Fibroblast of lung (primary cell): ENCODE data around the gene CFAP61. TPM values are rescaled to one million over a fixed set of nuclear protein-coding genes. Genes with fewer than 3 reads are reported as not detected.

ENCODE experiments used
- DNase-seq, 2 donors: peaks; one replicate each; pipeline versions ENCODE4 v3.0.0 to v3.0.0-alpha.2; 2010; ENCODE audit warnings: low read depth in 2 of 2
- H2AFZ ChIP-seq: 2 replicates; pipeline ENCODE4 v1.5.1; 2012; ENCODE audit warnings: low read length, control low read depth, inconsistent platforms
- H3K27ac ChIP-seq: 2 replicates; pipeline ENCODE4 v1.5.1; 2011; ENCODE audit warnings: low read length, control low read depth; ENCODE audit not compliant: insufficient read depth
- H3K27me3 ChIP-seq: 2 replicates; pipeline ENCODE4 v1.5.1; 2011; ENCODE audit warnings: mild to moderate bottlenecking, low read length; ENCODE audit not compliant: control insufficient read depth, insufficient read depth
- H3K36me3 ChIP-seq: 2 replicates; pipeline ENCODE4 v1.5.1; 2011; ENCODE audit warnings: low read length; ENCODE audit not compliant: control insufficient read depth, insufficient read depth
- H3K4me1 ChIP-seq: 2 replicates; pipeline ENCODE4 v1.5.1; 2011; ENCODE audit warnings: low read length; ENCODE audit not compliant: control insufficient read depth, insufficient read depth; ENCODE audit errors: extremely low read depth
- H3K4me2 ChIP-seq: 2 replicates; pipeline ENCODE4 v1.5.1; 2011; ENCODE audit warnings: low read length, control low read depth; ENCODE audit not compliant: insufficient read depth; ENCODE audit errors: extremely low read depth
- H3K4me3 ChIP-seq, 4 experiments: fragments of 200-600 bp in 1 of 4; sonication (generic) in 1 of 4; replicated peaks in 1 of 4; 2 replicates each; pipeline ENCODE4 v1.5.1; 2011 to 2016; ENCODE audit warnings: low read length in 4 of 4, low read depth in 3 of 4, mild to moderate bottlenecking in 3 of 4, control low read depth in 2 of 4, inconsistent platforms in 1 of 4, mixed read lengths in 1 of 4; ENCODE audit not compliant: insufficient read depth in 1 of 4; ENCODE audit errors: control extremely low read depth in 1 of 4
- H3K79me2 ChIP-seq: 2 replicates; pipeline ENCODE4 v1.5.1; 2012; ENCODE audit warnings: mild to moderate bottlenecking, low read length, inconsistent platforms; ENCODE audit not compliant: control insufficient read depth, insufficient read depth
- H3K9ac ChIP-seq: 2 replicates; pipeline ENCODE4 v1.5.1; 2011; ENCODE audit warnings: mild to moderate bottlenecking, low read length, control low read depth; ENCODE audit not compliant: insufficient read depth
- H3K9me3 ChIP-seq: 2 replicates; pipeline ENCODE4 v1.5.1; 2012; ENCODE audit warnings: low read depth, low read length; ENCODE audit not compliant: control insufficient read depth, insufficient read depth
- H4K20me1 ChIP-seq: 2 replicates; pipeline ENCODE4 v1.5.1; 2011; ENCODE audit warnings: low read length; ENCODE audit not compliant: control insufficient read depth, insufficient read depth; ENCODE audit errors: extremely low read depth
- EZH2 ChIP-seq: IDR thresholded peaks from 2 replicates; pipeline ENCODE4 v1.5.1; 2012; ENCODE audit warnings: low read length, control low read depth, mild to moderate bottlenecking; ENCODE audit errors: missing control alignments
- polyA plus RNA-seq, 2 donors: library from polyadenylated mRNA; depleted of rRNA in 1 of 2; stranded (reverse) in 1 of 2; unstranded in 1 of 2; fragments of >200 nt; gene quantifications; 2 replicates each; pipeline ENCODE4 v1.2.1, GENCODE V29; 2011 to 2012; ENCODE audit warnings: missing spikeins in 1 of 2
- total RNA-seq: library from RNA; depleted of rRNA; stranded (reverse); fragments of >200 nt; gene quantifications from 2 replicates; pipeline ENCODE4 v1.2.1, GENCODE V29; 2014
- TF ChIP-seq, protein P1 (sequence below), 2 donors: IDR thresholded peaks in 1 of 2; conservative IDR thresholded peaks in 1 of 2; 1 replicate in 1 of 2; 2 replicates in 1 of 2; pipeline ENCODE4 v1.5.1; 2011 to 2012; ENCODE audit warnings: low read length in 2 of 2, control low read depth in 1 of 2, inconsistent platforms in 1 of 2, low read depth in 1 of 2, mild to moderate bottlenecking in 1 of 2

The CFAP61 gene
- total and polyA plus RNA-seq, 2 donors (not counting 1 experiment from before 2014, with no cell fraction given) = not detected

DNA sequence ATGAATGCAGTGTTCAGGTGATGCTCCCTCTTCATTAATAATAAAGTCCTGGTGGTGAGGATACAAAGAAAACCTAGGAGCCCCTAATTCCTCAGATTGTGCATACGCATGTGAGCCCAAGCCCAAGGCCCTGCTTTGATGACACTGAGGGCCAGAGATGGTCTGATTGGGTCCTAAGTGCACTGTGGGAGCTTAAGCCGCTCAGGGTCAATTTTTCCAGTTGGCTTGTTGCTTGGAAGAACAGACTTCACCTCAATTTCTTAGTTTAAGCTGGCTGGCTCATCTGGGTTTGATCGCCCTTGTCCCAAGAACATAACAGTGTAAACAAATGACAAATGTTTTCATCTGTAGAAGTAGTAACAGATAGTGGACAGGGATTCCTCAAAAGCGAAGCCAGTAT is 357.0 kb downstream of the CFAP61 start:
- Histone ChIP-seq H3K9ac (no peak overlapping the region), H3K27me3 (no peaks in the 10 kb centered on the region), H3K79me2 (no peaks in the 10 kb centered on the region), H3K27ac (no peak overlapping the region), H4K20me1 (no peaks in the 10 kb centered on the region), H2AFZ (no peak overlapping the region), H3K9me3 (no peaks in the 10 kb centered on the region), H3K4me1 (no peaks in the 10 kb centered on the region), H3K4me2 (no peak overlapping the region), H3K36me3 (no peaks in the 10 kb centered on the region), H3K4me3 (no peak overlapping the region)
- TF ChIP-seq, protein P1, sequence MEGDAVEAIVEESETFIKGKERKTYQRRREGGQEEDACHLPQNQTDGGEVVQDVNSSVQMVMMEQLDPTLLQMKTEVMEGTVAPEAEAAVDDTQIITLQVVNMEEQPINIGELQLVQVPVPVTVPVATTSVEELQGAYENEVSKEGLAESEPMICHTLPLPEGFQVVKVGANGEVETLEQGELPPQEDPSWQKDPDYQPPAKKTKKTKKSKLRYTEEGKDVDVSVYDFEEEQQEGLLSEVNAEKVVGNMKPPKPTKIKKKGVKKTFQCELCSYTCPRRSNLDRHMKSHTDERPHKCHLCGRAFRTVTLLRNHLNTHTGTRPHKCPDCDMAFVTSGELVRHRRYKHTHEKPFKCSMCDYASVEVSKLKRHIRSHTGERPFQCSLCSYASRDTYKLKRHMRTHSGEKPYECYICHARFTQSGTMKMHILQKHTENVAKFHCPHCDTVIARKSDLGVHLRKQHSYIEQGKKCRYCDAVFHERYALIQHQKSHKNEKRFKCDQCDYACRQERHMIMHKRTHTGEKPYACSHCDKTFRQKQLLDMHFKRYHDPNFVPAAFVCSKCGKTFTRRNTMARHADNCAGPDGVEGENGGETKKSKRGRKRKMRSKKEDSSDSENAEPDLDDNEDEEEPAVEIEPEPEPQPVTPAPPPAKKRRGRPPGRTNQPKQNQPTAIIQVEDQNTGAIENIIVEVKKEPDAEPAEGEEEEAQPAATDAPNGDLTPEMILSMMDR (conservative IDR thresholded peaks at IDR 0.05 in 1 of 2, IDR thresholded peaks at IDR 0.05 in 1 of 2; ENCODE audit: low read depth in 1 of 2, low read length in 2 of 2) = no peak
- no peak for TF ChIP-seq EZH2
- DNase-seq = no peak

Other genes with a start within 250 kb of the CFAP61 start
- 37.8 and 42.4 TPM in 2 replicates for gene NAA20, start 35.2 kb upstream of the CFAP61 start, total RNA-seq
- 82.6 and 83.2 TPM in 2 replicates for gene NAA20, start 35.2 kb upstream of the CFAP61 start, polyA plus RNA-seq
- gene CRNKL1, start 66 bp upstream of the CFAP61 start, total RNA-seq = 32.7 and 37.8 TPM in 2 replicates
- gene CRNKL1, start 66 bp upstream of the CFAP61 start, polyA plus RNA-seq = 16.5 and 19.2 TPM in 2 replicates